ENCODE measurements around the gene SPACA6. TPM values are rescaled to one million over a fixed set of nuclear protein-coding genes. Genes with fewer than 3 reads are reported as not detected.

The SPACA6 gene
- total RNA-seq, 2 donors from 2014 or later = 24.6 to 47.7 TPM

GRCh38 chr19:51714848-51715247, 21.7 kb downstream of the SPACA6 start:
- Histone ChIP-seq H3K4me1 (replicated peaks) (no peaks in the 10 kb centered on the region), H3K36me3 (no peaks in the 10 kb centered on the region), H3K27me3 (replicated peaks; ENCODE audit: insufficient read depth) (peaks cover 14% of the 10 kb centered on the region), H3K4me3 (no peak overlapping the region), H3K27ac (no peak overlapping the region), H3K9me3 (no peaks in the 10 kb centered on the region)
- intact Hi-C loops (cut with DNase I) = no loop called here
- no peak for TF ChIP-seq CTCF (IDR thresholded peaks at IDR 0.05)
- TF ChIP-seq POLR2AphosphoS5 (IDR thresholded peaks at IDR 0.05) = no peak
- no peak for TF ChIP-seq POLR2A (IDR thresholded peaks at IDR 0.05)
- 45% methylated on average over 3 of the region's 3 CpGs for WGBS
- DNase-seq (ENCODE audit: low spot score) = no peak

GRCh38 chr19:51715850-51716249, 22.7 kb downstream of the SPACA6 start:
- intact Hi-C loops (cut with DNase I) = no loop called here
- Histone ChIP-seq H3K36me3 (no peaks in the 10 kb centered on the region), H3K27me3 (replicated peaks; ENCODE audit: insufficient read depth) (peaks cover 16% of the 10 kb centered on the region), H3K27ac (no peak overlapping the region), H3K4me1 (replicated peaks) (no peaks in the 10 kb centered on the region), H3K4me3 (no peak overlapping the region), H3K9me3 (no peaks in the 10 kb centered on the region)
- DNase-seq (ENCODE audit: low spot score) = no peak
- whole genome bisulfite sequencing = 98% methylated on average over 3 of the region's 3 CpGs
- TF ChIP-seq POLR2A (IDR thresholded peaks at IDR 0.05) = no peak

GRCh38 chr19:51716925-51717324, 23.8 kb downstream of the SPACA6 start:
- H3K27me3 ChIP-seq (replicated peaks; ENCODE audit: insufficient read depth) = peaks cover 20% of the 10 kb centered on the region
- TF ChIP-seq POLR2A (IDR thresholded peaks at IDR 0.05) (no peak), POLR2AphosphoS5 (IDR thresholded peaks at IDR 0.05) (no peak), CTCF (IDR thresholded peaks at IDR 0.05) (no peak)
- H3K4me3 ChIP-seq = no peak overlapping the region
- no peaks in the 10 kb centered on the region for H3K36me3 ChIP-seq
- intact Hi-C loops (cut with DNase I) = no loop called here
- no peak overlapping the region for H3K27ac ChIP-seq
- DNase-seq (ENCODE audit: low spot score) = no peak
- WGBS = 86% methylated on average over 11 of the region's 11 CpGs
- H3K9me3 ChIP-seq = no peaks in the 10 kb centered on the region
- H3K4me1 ChIP-seq (replicated peaks) = no peaks in the 10 kb centered on the region

GRCh38 chr19:51719251-51719988, 26.3 kb downstream of the SPACA6 start:
- H3K9me3 ChIP-seq = no peaks in the 10 kb centered on the region
- no peaks in the 10 kb centered on the region for H3K4me1 ChIP-seq (replicated peaks)
- WGBS = 2% methylated on average over 53 of the region's 83 CpGs
- peaks cover 20% of the 10 kb centered on the region for H3K27me3 ChIP-seq (replicated peaks; ENCODE audit: insufficient read depth)
- H3K36me3 ChIP-seq = no peaks in the 10 kb centered on the region
- intact Hi-C loops (cut with DNase I) = no loop called here
- no peak overlapping the region for H3K4me3 ChIP-seq
- DNase-seq (ENCODE audit: low spot score) = no peak
- TF ChIP-seq CTCF (IDR thresholded peaks at IDR 0.05) (no peak), POLR2AphosphoS5 (IDR thresholded peaks at IDR 0.05) (no peak), POLR2A (IDR thresholded peaks at IDR 0.05) (no peak)
- no peak overlapping the region for H3K27ac ChIP-seq

- DNase-seq (ENCODE audit: low spot score) = no peak
- WGBS = 58% methylated on average over 7 of the region's 7 CpGs
- Histone ChIP-seq H3K9me3 (no peaks in the 10 kb centered on the region), H3K36me3 (no peaks in the 10 kb centered on the region), H3K4me3 (no peak overlapping the region), H3K27me3 (replicated peaks; ENCODE audit: insufficient read depth) (peaks cover 22% of the 10 kb centered on the region), H3K4me1 (replicated peaks) (no peaks in the 10 kb centered on the region), H3K27ac (no peak overlapping the region)
- intact Hi-C loops (cut with DNase I) = no loop called here
- TF ChIP-seq POLR2A (IDR thresholded peaks at IDR 0.05) = no peak
- no peak for TF ChIP-seq CTCF (IDR thresholded peaks at IDR 0.05)
- TF ChIP-seq POLR2AphosphoS5 (IDR thresholded peaks at IDR 0.05) = no peak
Observed at GRCh38 chr19:51721905-51722304, 28.8 kb downstream of the SPACA6 start.

Data from prostate gland (tissue), 2 donors.